ENCODE results near the gene PRR3.

Gene PRR3

DNA sequence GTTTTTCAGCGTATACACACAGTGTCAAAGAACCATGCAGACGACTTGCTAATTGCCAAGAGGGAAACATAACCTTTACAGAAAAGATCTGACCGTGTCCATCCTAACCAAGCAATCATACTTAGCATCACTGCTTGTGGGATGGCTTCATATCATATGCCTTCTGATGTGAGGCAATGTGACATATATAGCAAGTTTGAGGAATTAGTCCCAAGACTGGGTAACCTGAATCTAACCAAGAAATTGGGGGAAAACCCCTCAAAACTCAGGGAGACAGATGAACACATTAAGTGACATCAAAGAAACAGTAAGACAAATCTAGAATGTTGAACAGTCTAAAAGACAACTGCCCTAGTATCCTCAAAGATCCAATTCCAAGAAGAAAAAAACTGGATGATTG is 19.2 kb upstream of the PRR3 start:
- DNase-seq (ENCODE audit: low read depth in 2 of 2) = no peak

GRCh38 chr6:30541515-30542403 is 15.3 kb upstream of the PRR3 start:
- peak; percentile 57 to 62 for DNase-seq (ENCODE audit: low read depth in 2 of 2)

GRCh38 chr6:30542404-30542725 is 14.7 kb upstream of the PRR3 start:
- no peak for DNase-seq (ENCODE audit: low read depth in 2 of 2)

DNA sequence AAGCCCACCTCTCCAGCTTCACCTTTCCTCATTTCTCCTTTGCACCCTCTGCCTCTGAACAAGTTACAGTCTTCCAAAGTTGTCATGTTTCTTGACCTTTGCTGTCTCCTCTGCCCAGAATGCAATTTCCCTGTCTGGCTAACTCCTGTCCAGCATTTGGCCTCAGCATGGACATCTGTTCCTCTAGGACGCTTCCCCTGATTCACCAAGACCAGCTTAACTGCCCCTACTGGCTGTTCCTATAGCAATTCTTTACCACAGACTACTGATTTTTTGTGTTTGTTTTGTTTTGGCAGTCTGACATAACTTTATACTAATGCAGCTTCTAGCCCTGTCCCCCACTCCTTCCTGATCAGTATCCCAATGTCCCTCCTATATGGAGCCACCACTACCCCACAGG is 14.2 kb upstream of the PRR3 start:
- no peak for DNase-seq (ENCODE audit: low read depth in 2 of 2)

GRCh38 chr6:30543821-30544220 is 13.3 kb upstream of the PRR3 start:
- no peak for DNase-seq (ENCODE audit: low read depth in 2 of 2)

- DNase-seq (ENCODE audit: low read depth in 2 of 2) = no peak
Observed at GRCh38 chr6:30544666-30545272, 12.3 kb upstream of the PRR3 start.

- DNase-seq (ENCODE audit: low read depth in 2 of 2) = no peak
Observed at GRCh38 chr6:30547454-30547853, 9.6 kb upstream of the PRR3 start.

GRCh38 chr6:30548375-30548774 is 8.7 kb upstream of the PRR3 start:
- no peak for DNase-seq (ENCODE audit: low read depth in 2 of 2)

GRCh38 chr6:30554404-30554803 is 2.7 kb upstream of the PRR3 start:
- DNase-seq (ENCODE audit: low read depth in 2 of 2) = no peak

DNA sequence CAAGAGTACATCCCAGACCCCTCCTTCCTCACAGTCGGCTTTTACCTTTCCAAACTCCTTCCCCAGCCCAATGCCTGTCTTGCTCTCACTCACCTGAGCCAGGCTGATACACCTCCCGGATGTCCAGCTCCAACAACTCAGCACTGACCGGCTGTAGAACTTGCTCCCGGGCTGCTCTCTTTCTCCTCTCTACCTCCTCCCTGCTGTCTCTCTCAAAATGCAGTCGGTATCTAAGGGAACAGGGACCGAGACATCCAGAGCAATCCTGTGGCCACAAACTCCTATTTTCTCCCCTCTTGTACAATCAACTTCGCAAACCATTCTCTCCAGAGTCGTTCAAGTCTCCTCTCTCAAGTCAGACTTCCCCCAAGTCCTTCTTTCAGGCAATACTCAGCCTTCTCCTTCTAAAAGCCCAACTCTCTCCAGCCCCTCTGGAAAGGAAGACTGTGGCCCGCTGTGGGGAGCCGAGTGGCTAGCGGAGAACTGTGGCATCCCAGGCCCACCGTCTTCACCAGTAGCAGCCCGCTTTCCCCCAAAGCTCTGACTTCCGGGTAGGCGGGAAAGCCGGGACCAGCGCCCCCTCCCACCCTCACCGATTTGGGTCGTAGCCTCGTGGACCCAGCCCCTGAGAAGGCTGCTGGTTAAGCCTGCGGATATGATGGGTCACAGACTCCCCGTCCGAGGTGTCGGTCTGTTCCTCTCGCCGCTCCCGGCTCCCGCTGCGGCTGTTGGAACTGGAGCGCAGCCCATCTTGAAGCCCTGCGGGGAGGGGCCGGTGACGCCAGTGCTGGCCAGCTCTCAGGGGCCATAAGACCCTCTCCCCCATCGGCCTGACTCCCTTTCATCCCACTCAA is 1.9 kb upstream of the PRR3 start:
- peak in 1 of 2 donors; percentile 6 for DNase-seq (ENCODE audit: low read depth in 2 of 2)

GRCh38 chr6:30555816-30556065 is 1.4 kb upstream of the PRR3 start:
- no peak for DNase-seq (ENCODE audit: low read depth in 2 of 2)

GRCh38 chr6:30556066-30556905 is 809 bp upstream of the PRR3 start, which contains the start of gene GNL1:
GNL1 (minus strand) TSS chr6:30556489; CDS start chr6:30556203, 286 bp downstream.
- DNase-seq (ENCODE audit: low read depth in 2 of 2) = peak; percentile 95 to 97

DNA sequence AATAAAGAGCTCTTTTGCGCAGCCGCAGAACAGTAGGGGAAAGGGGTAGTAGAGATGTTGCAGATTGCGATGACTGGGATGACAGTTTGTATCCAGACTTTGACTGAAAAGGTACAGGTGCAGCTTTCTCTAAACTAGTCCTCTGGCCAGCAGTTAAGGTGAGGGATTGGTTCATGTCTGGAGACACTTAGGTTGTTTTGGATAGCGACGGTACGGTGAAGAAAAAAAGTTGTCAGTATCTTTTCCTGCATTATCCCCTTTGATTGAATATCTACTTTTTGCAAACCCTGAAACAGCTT is 537 bp downstream of the PRR3 start:
- peak in 1 of 2 donors; percentile 19 for DNase-seq (ENCODE audit: low read depth in 2 of 2)

DNA sequence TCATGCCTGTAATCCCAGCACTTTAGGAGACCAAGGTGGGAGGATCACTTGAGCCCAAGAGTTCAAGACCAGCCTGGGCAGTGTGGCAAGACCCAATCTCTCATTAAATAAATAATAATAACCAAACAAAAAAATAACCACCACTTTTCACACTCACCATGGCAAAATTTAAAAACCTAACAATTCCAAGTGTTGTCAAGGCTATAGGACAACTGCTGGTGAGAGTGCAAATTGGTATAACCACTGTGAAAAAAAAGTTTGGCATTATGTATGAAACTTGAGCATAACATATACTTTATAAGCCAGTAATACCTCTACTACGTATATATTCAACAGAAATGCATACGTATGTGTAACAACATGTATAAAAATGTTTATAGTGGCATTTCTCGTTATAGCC is 3.8 kb downstream of the PRR3 start:
- no peak for DNase-seq (ENCODE audit: low read depth in 2 of 2)

- no peak for DNase-seq (ENCODE audit: low read depth in 2 of 2)
Observed at GRCh38 chr6:30562470-30563425, 5.7 kb downstream of the PRR3 start.

DNA sequence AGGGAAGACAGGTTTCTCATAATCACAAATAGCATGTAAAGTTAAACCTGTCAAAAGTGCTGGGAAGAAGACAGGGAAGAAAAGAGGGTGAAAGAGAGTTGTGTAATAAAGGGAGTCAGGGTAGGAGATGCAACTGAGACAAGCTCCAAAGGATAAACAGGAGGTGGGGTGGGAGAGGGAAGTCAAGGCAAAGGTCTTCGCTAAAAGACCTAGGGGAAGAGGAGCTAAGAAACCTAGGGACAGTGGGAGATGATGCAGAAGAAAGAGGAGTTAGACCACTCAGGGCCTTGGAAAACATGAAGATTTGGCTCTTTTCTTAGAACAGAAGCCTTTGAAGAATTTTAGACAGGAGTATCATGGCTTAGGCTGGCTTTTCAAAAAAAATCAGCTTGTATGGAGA is 7.0 kb downstream of the PRR3 start:
- DNase-seq (ENCODE audit: low read depth in 2 of 2) = no peak

DNA sequence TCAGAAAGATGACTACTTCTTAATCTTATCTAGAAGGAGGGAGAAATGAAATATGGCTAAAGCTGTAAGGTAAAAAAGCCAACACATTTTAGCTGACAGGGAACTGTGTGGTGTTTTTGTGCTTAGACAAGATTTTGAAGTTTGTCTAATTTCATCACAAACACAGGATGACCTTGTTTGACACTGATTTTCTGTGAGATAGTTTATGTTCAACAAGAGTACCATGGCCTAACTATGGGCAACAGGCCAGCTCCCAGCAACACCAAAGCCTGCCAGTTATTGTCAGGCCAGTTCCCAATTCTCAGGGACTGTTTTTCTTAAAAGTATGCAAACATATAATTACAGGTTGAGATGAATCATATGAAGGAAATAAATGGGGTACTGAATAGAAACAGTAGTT is 8.7 kb downstream of the PRR3 start:
- DNase-seq (ENCODE audit: low read depth in 2 of 2) = no peak

- peak; percentile 25 to 27 for DNase-seq (ENCODE audit: low read depth in 2 of 2)
Observed at GRCh38 chr6:30568245-30568644, 11.2 kb downstream of the PRR3 start.

DNA sequence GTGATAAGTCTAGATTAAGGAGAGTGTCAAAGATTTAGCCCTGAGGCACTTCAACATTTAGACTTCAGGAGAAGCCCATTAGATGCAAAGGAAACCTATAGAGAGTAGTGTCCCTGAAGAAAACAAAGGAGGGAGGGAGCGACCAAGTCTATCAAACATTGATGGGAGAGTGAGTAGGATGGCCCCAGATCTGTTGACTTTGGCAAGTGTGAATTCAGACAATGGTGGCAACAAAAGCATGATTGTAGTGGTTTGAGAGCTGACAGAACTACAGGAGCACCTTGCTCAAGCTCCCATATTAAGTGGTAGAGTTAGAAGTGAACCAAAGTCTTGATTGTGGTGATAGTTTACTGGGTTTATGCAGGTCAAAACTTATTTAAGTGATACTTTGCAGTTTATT is 13.2 kb downstream of the PRR3 start:
- no peak for DNase-seq (ENCODE audit: low read depth in 2 of 2)

GRCh38 chr6:30570740-30571074 is 13.6 kb downstream of the PRR3 start:
- DNase-seq (ENCODE audit: low read depth in 2 of 2) = no peak

All from stimulated activated CD8-positive, alpha-beta memory T cell treated with anti-CD3 and anti-CD28 coated beads, Interleukin-15, amount 100 ng/mL, for 48 hours (primary cell).